Measurements from ENCODE around the gene DDIT4L. TPM values are rescaled to one million over a fixed set of nuclear protein-coding genes. Genes with fewer than 3 reads are reported as not detected.

Gene DDIT4L, protein sequence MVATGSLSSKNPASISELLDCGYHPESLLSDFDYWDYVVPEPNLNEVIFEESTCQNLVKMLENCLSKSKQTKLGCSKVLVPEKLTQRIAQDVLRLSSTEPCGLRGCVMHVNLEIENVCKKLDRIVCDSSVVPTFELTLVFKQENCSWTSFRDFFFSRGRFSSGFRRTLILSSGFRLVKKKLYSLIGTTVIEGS
- total RNA-seq = 0.60 and 0.78 TPM in 2 replicates
- long read RNA-seq, partial matches to known transcripts = 0 of 2 reads
- long read RNA-seq, other reads (novel, unspliced or antisense) = 0 of 2 reads

DNA sequence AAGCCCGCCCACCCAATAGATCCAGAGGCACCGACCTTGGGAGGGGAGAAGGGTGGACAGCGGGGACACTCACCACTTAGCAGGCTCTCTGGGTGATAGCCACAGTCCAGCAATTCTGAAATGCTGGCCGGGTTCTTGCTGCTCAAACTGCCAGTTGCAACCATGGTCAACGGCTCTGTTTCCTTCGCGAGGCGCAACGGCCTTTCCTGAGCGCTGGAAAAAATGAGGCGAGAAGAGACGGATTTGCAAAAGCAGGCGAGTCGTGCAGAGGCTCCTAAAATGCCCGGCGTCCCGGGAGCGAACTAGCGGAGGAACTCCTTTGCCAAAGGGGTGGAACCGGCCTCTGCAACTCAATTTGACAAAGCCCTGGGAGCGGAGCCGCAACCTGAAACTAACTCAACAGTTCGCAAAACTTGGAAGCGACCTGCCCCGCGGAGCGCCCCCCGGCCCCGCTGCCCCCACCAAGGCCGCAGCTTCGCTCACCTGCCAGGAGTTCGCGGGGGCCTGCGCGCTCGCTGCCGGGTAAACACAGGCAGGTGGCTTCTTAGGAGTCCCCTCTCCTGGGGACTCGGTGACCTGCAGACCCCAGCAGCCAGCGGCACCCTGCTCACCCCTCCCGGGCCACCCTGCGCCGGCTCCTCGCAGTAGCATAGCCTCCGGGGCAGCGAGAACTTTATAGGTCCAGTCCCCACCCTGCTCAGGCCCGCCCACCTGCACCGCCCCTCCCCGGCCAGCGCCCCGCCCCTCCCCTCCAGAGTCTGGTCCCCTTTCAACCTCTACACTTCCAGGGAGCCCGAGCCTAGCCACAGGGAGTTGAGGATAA is at the start of gene DDIT4L:
DDIT4L (minus strand) TSS at position 649 of the 823 bp plus-strand sequence; CDS start at position 164, 485 bp downstream.
- Mint-ChIP-seq H3K4me1 (ENCODE audit: unreplicated experiment) (peaks cover 17% of the 10 kb centered on the region), H3K27ac (ENCODE audit: unreplicated experiment) (no peak within 1 kb of the TSS)
- no peak for DNase-seq (ENCODE audit: extremely low spot score, unreplicated experiment)

DNA sequence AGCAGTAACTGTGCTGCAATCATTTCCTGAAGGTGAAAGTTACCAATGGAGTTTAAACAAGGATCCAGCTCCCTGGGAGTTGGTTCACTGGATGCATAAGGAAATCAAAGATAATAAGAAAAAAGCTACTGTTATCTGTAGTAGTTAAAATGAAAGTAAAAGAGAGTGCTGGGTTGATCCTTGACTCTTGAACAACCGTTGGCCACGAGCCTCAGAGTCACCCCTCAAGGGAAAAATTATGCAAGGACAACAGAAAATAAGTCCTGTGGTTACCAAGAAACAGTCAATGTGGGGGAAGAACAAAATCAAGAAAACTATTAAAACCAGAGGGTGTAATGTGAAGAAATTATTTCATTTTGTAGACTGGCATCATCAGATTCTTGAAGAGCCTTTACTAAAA is 49.7 kb upstream of the DDIT4L start:
- Mint-ChIP-seq H3K36me3 (ENCODE audit: unreplicated experiment) (no peaks in the 10 kb centered on the region), H3K4me1 (ENCODE audit: unreplicated experiment) (peaks cover 3% of the 10 kb centered on the region), H3K9me3 (ENCODE audit: unreplicated experiment) (peaks cover 4% of the 10 kb centered on the region), H3K27me3 (ENCODE audit: unreplicated experiment) (peaks cover 5% of the 10 kb centered on the region), H3K27ac (ENCODE audit: unreplicated experiment) (no peak overlapping the region), H3K4me3 (ENCODE audit: unreplicated experiment) (no peak overlapping the region)
- TF ChIP-seq, protein P1, sequence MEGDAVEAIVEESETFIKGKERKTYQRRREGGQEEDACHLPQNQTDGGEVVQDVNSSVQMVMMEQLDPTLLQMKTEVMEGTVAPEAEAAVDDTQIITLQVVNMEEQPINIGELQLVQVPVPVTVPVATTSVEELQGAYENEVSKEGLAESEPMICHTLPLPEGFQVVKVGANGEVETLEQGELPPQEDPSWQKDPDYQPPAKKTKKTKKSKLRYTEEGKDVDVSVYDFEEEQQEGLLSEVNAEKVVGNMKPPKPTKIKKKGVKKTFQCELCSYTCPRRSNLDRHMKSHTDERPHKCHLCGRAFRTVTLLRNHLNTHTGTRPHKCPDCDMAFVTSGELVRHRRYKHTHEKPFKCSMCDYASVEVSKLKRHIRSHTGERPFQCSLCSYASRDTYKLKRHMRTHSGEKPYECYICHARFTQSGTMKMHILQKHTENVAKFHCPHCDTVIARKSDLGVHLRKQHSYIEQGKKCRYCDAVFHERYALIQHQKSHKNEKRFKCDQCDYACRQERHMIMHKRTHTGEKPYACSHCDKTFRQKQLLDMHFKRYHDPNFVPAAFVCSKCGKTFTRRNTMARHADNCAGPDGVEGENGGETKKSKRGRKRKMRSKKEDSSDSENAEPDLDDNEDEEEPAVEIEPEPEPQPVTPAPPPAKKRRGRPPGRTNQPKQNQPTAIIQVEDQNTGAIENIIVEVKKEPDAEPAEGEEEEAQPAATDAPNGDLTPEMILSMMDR (IDR thresholded peaks at IDR 0.05) = no peak
- no peak for DNase-seq (ENCODE audit: extremely low spot score, unreplicated experiment)

More for the DNA sequence above, at the start of gene DDIT4L:
- TF ChIP-seq, protein P1 (IDR thresholded peaks at IDR 0.05) = no peak
- Mint-ChIP-seq H3K27me3 (ENCODE audit: unreplicated experiment) (peaks cover 35% of the 10 kb centered on the region), H3K36me3 (ENCODE audit: unreplicated experiment) (no peaks in the 10 kb centered on the region), H3K9me3 (ENCODE audit: unreplicated experiment) (no peaks in the 10 kb centered on the region), H3K4me3 (ENCODE audit: unreplicated experiment) (peak within 1 kb of the TSS; percentile 74)

DNA sequence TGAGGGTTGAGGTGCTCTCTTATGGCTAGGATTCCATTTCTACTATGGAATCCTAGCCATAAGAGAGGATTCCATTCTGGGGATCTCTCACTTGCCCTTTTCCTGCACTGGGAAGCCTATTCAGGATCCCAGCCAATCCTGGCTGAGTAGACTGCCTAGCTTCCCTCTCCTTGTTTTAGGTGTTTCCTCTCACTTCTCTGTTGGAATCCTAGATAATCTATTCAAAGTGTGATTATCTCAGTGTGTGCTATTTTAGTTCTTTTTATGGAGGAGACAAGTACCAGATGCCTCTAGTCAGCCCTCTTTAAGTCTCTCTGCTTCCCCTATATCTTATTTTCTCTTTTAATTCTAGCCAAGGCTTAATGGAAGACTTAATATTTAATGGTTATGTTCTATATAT is 34.5 kb upstream of the DDIT4L start:
- Mint-ChIP-seq H3K36me3 (ENCODE audit: unreplicated experiment) (no peaks in the 10 kb centered on the region), H3K4me3 (ENCODE audit: unreplicated experiment) (no peak overlapping the region), H3K27me3 (ENCODE audit: unreplicated experiment) (peaks cover 8% of the 10 kb centered on the region), H3K4me1 (ENCODE audit: unreplicated experiment) (no peaks in the 10 kb centered on the region), H3K27ac (ENCODE audit: unreplicated experiment) (no peak overlapping the region), H3K9me3 (ENCODE audit: unreplicated experiment) (peaks cover 30% of the 10 kb centered on the region)
- TF ChIP-seq, protein P1 (IDR thresholded peaks at IDR 0.05) = no peak
- DNase-seq (ENCODE audit: extremely low spot score, unreplicated experiment) = no peak

DNA sequence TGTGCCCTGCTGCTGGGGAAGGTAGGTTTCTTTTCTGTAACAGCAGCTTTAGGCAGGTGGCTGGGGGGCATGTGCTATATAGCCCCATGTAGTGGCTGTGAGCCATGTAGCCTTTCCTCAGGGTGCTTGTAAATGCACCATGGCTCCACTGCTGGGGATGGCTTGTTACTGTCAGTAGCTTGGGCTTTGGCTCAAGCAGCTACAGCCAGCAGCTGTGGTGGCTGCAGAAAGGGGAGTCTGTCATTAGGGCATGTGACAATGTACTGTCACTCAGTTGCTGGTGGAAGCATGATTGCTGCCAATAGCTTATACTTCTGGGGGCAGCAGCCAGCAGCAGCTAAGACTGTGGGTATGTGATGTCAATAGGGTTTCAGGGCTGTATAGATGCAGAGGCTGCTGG is 33.9 kb upstream of the DDIT4L start:
- Mint-ChIP-seq H3K9me3 (ENCODE audit: unreplicated experiment) (peaks cover 24% of the 10 kb centered on the region), H3K36me3 (ENCODE audit: unreplicated experiment) (no peaks in the 10 kb centered on the region), H3K27me3 (ENCODE audit: unreplicated experiment) (peaks cover 11% of the 10 kb centered on the region), H3K4me3 (ENCODE audit: unreplicated experiment) (no peak overlapping the region), H3K4me1 (ENCODE audit: unreplicated experiment) (no peaks in the 10 kb centered on the region), H3K27ac (ENCODE audit: unreplicated experiment) (no peak overlapping the region)
- DNase-seq (ENCODE audit: extremely low spot score, unreplicated experiment) = no peak
- TF ChIP-seq, protein P1 (IDR thresholded peaks at IDR 0.05) = no peak

DNA sequence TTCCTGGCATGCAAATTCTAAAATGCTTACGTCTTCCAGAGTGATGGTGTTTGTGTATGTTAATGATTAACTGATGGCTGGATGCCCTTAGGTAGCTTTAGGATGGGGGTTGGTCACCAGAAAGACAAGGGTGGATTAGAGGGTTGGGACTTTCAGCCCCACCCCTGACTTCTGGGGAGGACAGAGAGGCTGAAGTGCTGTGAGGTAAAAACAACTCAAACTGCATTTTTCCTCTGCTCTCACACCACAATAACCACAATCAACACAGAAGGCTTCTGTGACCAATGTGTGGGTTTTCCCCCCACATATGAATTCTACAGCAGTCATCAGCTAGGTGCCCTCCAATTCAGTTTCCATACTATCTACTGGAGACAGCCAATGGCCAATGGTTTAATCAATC is 18.7 kb upstream of the DDIT4L start:
- H3K4me3 Mint-ChIP-seq (ENCODE audit: unreplicated experiment) = no peak overlapping the region

More for the DNA sequence above, 18.7 kb upstream of the DDIT4L start:
- Mint-ChIP-seq H3K4me1 (ENCODE audit: unreplicated experiment) (peaks cover 2% of the 10 kb centered on the region), H3K9me3 (ENCODE audit: unreplicated experiment) (no peaks in the 10 kb centered on the region), H3K27me3 (ENCODE audit: unreplicated experiment) (peaks cover 38% of the 10 kb centered on the region), H3K27ac (ENCODE audit: unreplicated experiment) (no peak overlapping the region), H3K36me3 (ENCODE audit: unreplicated experiment) (no peaks in the 10 kb centered on the region)
- TF ChIP-seq, protein P1 (IDR thresholded peaks at IDR 0.05) = no peak
- DNase-seq (ENCODE audit: extremely low spot score, unreplicated experiment) = no peak

Measured in osteocyte (in vitro differentiated cells).